HepG2 (cell line): ENCODE results near the gene ECHS1. TPM values are rescaled to one million over a fixed set of nuclear protein-coding genes. Genes with fewer than 3 reads are reported as not detected.

Experiments
- AGO1 ChIP-seq: fragments of 200-400 bp; formaldehyde crosslinking; IDR thresholded peaks from 2 replicates; pipeline ENCODE4 v1.6.1; 2017; ENCODE audit warnings: mild to moderate bottlenecking, low read depth, low read length, moderate library complexity; ENCODE audit not compliant: poor library complexity, severe bottlenecking
- CENPT ChIP-seq: sonication (generic); formaldehyde crosslinking; IDR thresholded peaks from 2 replicates; pipeline ENCODE4 v1.8.0; 2022; ENCODE audit warnings: low read depth, mild to moderate bottlenecking, moderate library complexity, missing genetic modification reagents
- KLF9 ChIP-seq: IDR thresholded peaks from 2 replicates; pipeline ENCODE4 v1.6.1; 2016; ENCODE audit warnings: low read depth
- KMT2B ChIP-seq: IDR thresholded peaks from 2 replicates; pipeline ENCODE4 v1.6.1; 2016; ENCODE audit warnings: missing genetic modification reagents, missing compliant biosample characterization
- PHF21A ChIP-seq: sonication (generic); formaldehyde crosslinking; IDR thresholded peaks from 2 replicates; pipeline ENCODE4 v1.5.0; 2020; ENCODE audit warnings: mild to moderate bottlenecking, missing genetic modification reagents
- RBM22 ChIP-seq: fragments of 200-400 bp; formaldehyde crosslinking; optimal IDR thresholded peaks from 2 replicates; pipeline ENCODE3; 2017; ENCODE audit warnings: mild to moderate bottlenecking, low read length, moderate library complexity
- THAP9 ChIP-seq: sonication (generic); formaldehyde crosslinking; IDR thresholded peaks from 2 replicates; pipeline ENCODE4; 2020; ENCODE audit warnings: missing genetic modification reagents, mild to moderate bottlenecking, borderline replicate concordance
- USF2 ChIP-seq, 2 experiments: sonication (generic) in 1 of 2; formaldehyde crosslinking in 1 of 2; IDR thresholded peaks; 2 replicates each; pipeline versions ENCODE4 v1.5.1 to v1.6.1; 2011 to 2020; ENCODE audit warnings: borderline replicate concordance in 1 of 2, low read depth in 1 of 2, low read length in 1 of 2, mild to moderate bottlenecking in 1 of 2, missing genetic modification reagents in 1 of 2, moderate library complexity in 1 of 2
- ZBTB25 ChIP-seq: IDR thresholded peaks from 2 replicates; pipeline ENCODE4 v1.6.1; 2018; ENCODE audit warnings: missing genetic modification reagents
- ZNF672 ChIP-seq: sonication (generic); formaldehyde crosslinking; IDR thresholded peaks from 2 replicates; pipeline ENCODE4 v1.8.1; 2022; ENCODE audit warnings: missing genetic modification reagents
- ZNF687 ChIP-seq: sonication (generic); formaldehyde crosslinking; IDR thresholded peaks from 2 replicates; pipeline ENCODE4 v1.5.1; 2020; ENCODE audit warnings: mild to moderate bottlenecking, missing genetic modification reagents, moderate library complexity
- polyA plus RNA-seq, 8 experiments: library from polyadenylated mRNA; depleted of rRNA in 3 of 8; stranded (reverse) in 7 of 8; unstranded in 1 of 8; fragments of >200 nt; fragmentation: Illumina TruSeq in 4 of 8; extraction: Trizol in 4 of 8; gene quantifications; 2 replicates each; pipeline versions ENCODE4 v1.2.1 to v1.2.3, GENCODE V29; 2011 to 2016; ENCODE audit warnings: low read depth in 4 of 8, missing spikeins in 1 of 8, mixed read lengths in 1 of 8; ENCODE audit not compliant: insufficient read depth in 1 of 8
- total RNA-seq, 5 experiments: library from RNA; depleted of rRNA; stranded (reverse); fragments of >200 nt; fragmentation: Illumina TruSeq; extraction: Trizol; gene quantifications; 2 replicates each; pipeline ENCODE4 v1.2.3, GENCODE V29; 2016; ENCODE audit warnings: low read depth in 1 of 5

ECHS1 gene
- total and polyA plus RNA-seq, 2 of the 13 experiments (the other 11 are each of a cell fraction or from before 2014, with no cell fraction given), result 32.7 to 195 TPM

DNA sequence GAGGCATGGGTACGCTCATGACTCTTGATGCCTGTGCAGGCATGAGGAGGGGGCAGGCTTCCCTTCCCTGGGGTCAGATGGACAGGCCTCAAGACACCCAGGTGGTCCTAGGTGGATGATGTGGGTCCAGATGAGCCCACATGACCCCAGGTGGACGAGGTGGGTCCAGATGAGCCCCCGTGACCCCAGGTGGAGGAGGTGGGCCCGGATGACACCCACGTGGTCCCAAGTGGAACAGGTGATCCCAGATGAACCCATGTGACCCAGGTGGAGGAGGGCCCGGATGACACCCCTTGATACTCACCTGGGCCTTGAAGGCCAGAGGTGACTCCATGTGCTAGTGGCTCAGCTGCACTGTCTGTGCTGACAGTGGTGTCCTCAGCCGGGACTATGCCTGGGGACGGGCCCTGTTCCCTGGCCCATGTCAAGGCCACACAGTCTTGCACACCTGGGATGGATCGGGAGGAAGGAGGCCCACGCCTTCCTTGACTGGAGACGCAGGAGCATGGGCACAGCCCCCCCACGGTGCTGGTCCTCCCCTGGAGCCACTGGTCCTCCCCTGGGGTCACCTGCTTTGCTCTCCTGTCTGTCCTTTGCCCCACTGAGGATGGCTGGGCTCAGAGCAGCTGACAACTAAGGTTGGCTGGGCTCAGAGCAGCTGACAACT is 22.7 kb downstream of the ECHS1 start (continued):
- peak; percentile 7; the same call in 1 of the 2 replicates for TF ChIP-seq THAP9
- no peak for TF ChIP-seq ZBTB25 (CRISPR knock-in tag)
- TF ChIP-seq PHF21A (CRISPR knock-in tag), result no peak
- TF ChIP-seq AGO1, result peak; percentile 60
- TF ChIP-seq ZNF672 (CRISPR knock-in tag), result 0 out of 2 replicates have a peak, but pooled peaks have one; percentile 67
- no peak for TF ChIP-seq KLF9
- TF ChIP-seq RBM22, result peak; percentile 74
- TF ChIP-seq USF2 (IDR thresholded peaks at IDR 0.05; ENCODE audit: low read depth, low read length), result peak; percentile 16; the same call in 1 of the 2 replicates
- no peak for TF ChIP-seq USF2 (CRISPR knock-in tag; IDR thresholded peaks at IDR 0.05; ENCODE audit: borderline replicate concordance)
- TF ChIP-seq CENPT (CRISPR knock-in tag), result no peak
- TF ChIP-seq ZNF687 (CRISPR knock-in tag), result 0 out of 2 replicates have a peak, but pooled peaks have one; percentile 7
- no peak for TF ChIP-seq KMT2B (CRISPR knock-in tag)
